Colonic mucosa (tissue), 4 donors: Measurements from ENCODE around the gene IRF2. TPM values are rescaled to one million over a fixed set of nuclear protein-coding genes. Genes with fewer than 3 reads are reported as not detected.

Source experiments
- DNase-seq: peaks from one replicate; pipeline ENCODE4 v3.0.0-alpha.2; 2020
- H3K27ac ChIP-seq: fragments of 200-600 bp; one replicate; pipeline ENCODE4 v1.8.0; 2021
- H3K27me3 ChIP-seq: fragments of 200-600 bp; one replicate; pipeline ENCODE4 v1.8.0; 2021
- H3K36me3 ChIP-seq: fragments of 200-600 bp; one replicate; pipeline ENCODE4 v1.8.0; 2021
- H3K4me1 ChIP-seq: fragments of 200-600 bp; one replicate; pipeline ENCODE4 v1.8.0; 2021; ENCODE audit warnings: mild to moderate bottlenecking
- H3K4me3 ChIP-seq: fragments of 200-600 bp; one replicate; pipeline ENCODE4 v1.8.0; 2021
- H3K9ac ChIP-seq, 2 donors: one replicate each; pipeline ENCODE4 v1.7.0; 2013; ENCODE audit warnings: control low read depth in 2 of 2, low read depth in 2 of 2, low read length in 2 of 2
- H3K9me3 ChIP-seq: fragments of 200-600 bp; one replicate; pipeline ENCODE4 v1.8.0; 2021
- CTCF ChIP-seq: fragments of 200-600 bp; IDR thresholded peaks from one replicate; pipeline ENCODE4 v1.8.0; 2022; ENCODE audit warnings: antibody characterized with exemption, mild to moderate bottlenecking
- intact Hi-C: fragments of 100-400 bp; cut with DNase I; formaldehyde crosslinking; loops from one replicate; pipeline ENCODE4 v1.14.1; 2022
- total RNA-seq, 2 donors: library from RNA; stranded (reverse); fragmentation: NEBNext Ultra II Directional in 1 of 2; extraction: Animal tissue kit (Norgen Biotek cat#: 25700) in 1 of 2; gene quantifications; one replicate each; pipeline ENCODE4 v1.2.1, GENCODE V29; 2021
- donor health status: healthy.
- donor health status: DM: no; HTN: no; CAD: no.
- donor health status: DM: no; HTN: no; CAD: no.

The IRF2 gene
- total RNA-seq, 2 donors from 2014 or later, result 36.2 to 61.9 TPM

- DNase-seq, result peak; percentile 50
- H3K27ac ChIP-seq, result peak overlapping the region; percentile 97
- intact Hi-C loops, result loop anchor here (2.0 kb wide), 1 partner anchor 61 kb away; no protein-coding TSS in a partner anchor
- peak overlapping the region; percentile 68 for H3K4me3 ChIP-seq
- no peaks in the 10 kb centered on the region for H3K9me3 ChIP-seq
- no peaks in the 10 kb centered on the region for H3K27me3 ChIP-seq
- no peaks in the 10 kb centered on the region for H3K4me1 ChIP-seq
- no peaks in the 10 kb centered on the region for H3K36me3 ChIP-seq
- peak overlapping the region; percentile 98 for H3K9ac ChIP-seq
- no peak for TF ChIP-seq CTCF
Observed at GRCh38 chr4:184473499-184474262, 669 bp downstream of the IRF2 start.

- no peak for TF ChIP-seq CTCF
- Histone ChIP-seq H3K27me3 (no peaks in the 10 kb centered on the region), H3K27ac (peak overlapping the region; percentile 97), H3K4me3 (peak overlapping the region; percentile 68), H3K4me1 (no peaks in the 10 kb centered on the region), H3K9me3 (no peaks in the 10 kb centered on the region), H3K36me3 (no peaks in the 10 kb centered on the region), H3K9ac (peak overlapping the region; percentile 89 to 98)
- peak; percentile 92 for DNase-seq
- intact Hi-C loops, result no loop called here
Observed at GRCh38 chr4:184472614-184473498, 1.5 kb downstream of the IRF2 start.

GRCh38 chr4:184471881-184472613 is 2.3 kb downstream of the IRF2 start:
- no peaks in the 10 kb centered on the region for H3K4me1 ChIP-seq
- TF ChIP-seq CTCF, result no peak
- DNase-seq, result peak; percentile 55

GRCh38 chr4:184470785-184471110 is 3.6 kb downstream of the IRF2 start:
- no peaks in the 10 kb centered on the region for H3K4me1 ChIP-seq
- H3K27ac ChIP-seq, result no peak overlapping the region
- DNase-seq, result no peak
- intact Hi-C loops, result no loop called here
- TF ChIP-seq CTCF, result no peak
- H3K36me3 ChIP-seq, result no peaks in the 10 kb centered on the region
- H3K9me3 ChIP-seq, result no peaks in the 10 kb centered on the region
- no peaks in the 10 kb centered on the region for H3K27me3 ChIP-seq
- H3K9ac ChIP-seq, result no peak overlapping the region
- no peak overlapping the region for H3K4me3 ChIP-seq

More at GRCh38 chr4:184471881-184472613, 2.3 kb downstream of the IRF2 start:
- Histone ChIP-seq H3K27me3 (no peaks in the 10 kb centered on the region), H3K9ac (peak overlapping the region; percentile 89 to 98), H3K36me3 (no peaks in the 10 kb centered on the region), H3K27ac (peak overlapping the region; percentile 97), H3K9me3 (no peaks in the 10 kb centered on the region), H3K4me3 (peak overlapping the region; percentile 68)
- intact Hi-C loops, result no loop called here

- no peak for TF ChIP-seq CTCF
- DNase-seq, result no peak
- H3K27ac ChIP-seq, result no peak overlapping the region
- intact Hi-C loops, result no loop called here
- no peaks in the 10 kb centered on the region for H3K27me3 ChIP-seq
- no peak overlapping the region for H3K9ac ChIP-seq
- no peak overlapping the region for H3K4me3 ChIP-seq
- no peaks in the 10 kb centered on the region for H3K4me1 ChIP-seq
- no peaks in the 10 kb centered on the region for H3K9me3 ChIP-seq
- H3K36me3 ChIP-seq, result no peaks in the 10 kb centered on the region
Observed at GRCh38 chr4:184466634-184467033, 7.7 kb downstream of the IRF2 start.
